SK-N-SH treated with all-trans-retinoic acid at 6 μM for 48 hours (cell line): ENCODE data around the gene STARD5.

ENCODE experiments used
- CSDC2 ChIP-seq: fragments of 250-450 bp; sonication (Bioruptor Pico); IDR thresholded peaks from 2 replicates; pipeline ENCODE4 v1.5.0; 2020; ENCODE audit warnings: mild to moderate bottlenecking, moderate library complexity
- ISL1 ChIP-seq: fragments of 250-450 bp; sonication (Bioruptor Pico); IDR thresholded peaks from 2 replicates; pipeline ENCODE4 v2.1.2; 2022; ENCODE audit warnings: mild to moderate bottlenecking, moderate library complexity
- SNAI2 ChIP-seq: fragments of 250-450 bp; sonication (Bioruptor Pico); IDR thresholded peaks from 2 replicates; pipeline ENCODE4 v1.5.0; 2020; ENCODE audit warnings: mild to moderate bottlenecking, moderate library complexity
- TOX ChIP-seq: fragments of 250-450 bp; sonication (Bioruptor Pico); IDR thresholded peaks from 2 replicates; pipeline ENCODE4 v1.8.0; 2021; ENCODE audit warnings: mild to moderate bottlenecking, moderate library complexity, borderline replicate concordance
- ZFP3 ChIP-seq: fragments of 250-450 bp; sonication (Bioruptor Pico); IDR thresholded peaks from 2 replicates; pipeline ENCODE4 v1.5.0; 2020; ENCODE audit warnings: mild to moderate bottlenecking, moderate library complexity
- ZFP30 ChIP-seq: fragments of 450-650 bp; formaldehyde crosslinking; IDR thresholded peaks from 2 replicates; pipeline ENCODE4 v1.5.0; 2022; ENCODE audit warnings: mild to moderate bottlenecking, moderate library complexity

GRCh38 chr15:81263477-81263876, 60.5 kb downstream of the STARD5 start:
- TF ChIP-seq TOX (no peak), ZFP3 (no peak), SNAI2 (CRISPR knock-in tag) (no peak), CSDC2 (CRISPR knock-in tag) (no peak), ISL1 (no peak), ZFP30 (CRISPR knock-in tag) (no peak)
